Mucosa of rectum (tissue), 2 donors: ENCODE results near the gene PRDM2.

Experiments used
- H3K27ac ChIP-seq, 2 donors: one replicate each; pipeline ENCODE4 v1.7.0; 2013; ENCODE audit warnings: inconsistent platforms in 2 of 2, low read depth in 2 of 2, low read length in 2 of 2
- H3K27me3 ChIP-seq, 2 donors: one replicate each; pipeline ENCODE4 v1.7.0; 2013; ENCODE audit warnings: low read length in 2 of 2; ENCODE audit not compliant: control insufficient read depth in 2 of 2, insufficient read depth in 2 of 2
- H3K36me3 ChIP-seq, 2 donors: one replicate each; pipeline ENCODE4 v1.7.0; 2013; ENCODE audit warnings: low read length in 2 of 2; ENCODE audit not compliant: control insufficient read depth in 2 of 2, insufficient read depth in 2 of 2
- H3K4me1 ChIP-seq, 2 donors: one replicate each; pipeline ENCODE4 v1.7.0; 2013; ENCODE audit warnings: low read length in 2 of 2, mild to moderate bottlenecking in 1 of 2; ENCODE audit not compliant: control insufficient read depth in 2 of 2, insufficient read depth in 2 of 2
- H3K4me3 ChIP-seq, 2 donors: one replicate each; pipeline ENCODE4 v1.7.0; 2013; ENCODE audit warnings: low read length in 2 of 2
- H3K9ac ChIP-seq, 2 donors: one replicate each; pipeline ENCODE4 v1.7.0; 2013; ENCODE audit warnings: low read length in 2 of 2, low read depth in 1 of 2, mild to moderate bottlenecking in 1 of 2
- H3K9me3 ChIP-seq, 2 donors: one replicate each; pipeline ENCODE4 v1.7.0; 2013; ENCODE audit warnings: low read length in 2 of 2; ENCODE audit not compliant: control insufficient read depth in 2 of 2
- donor health status: healthy.
- donor health status: Normal muscosa, but diverticular disease.

Gene PRDM2

DNA sequence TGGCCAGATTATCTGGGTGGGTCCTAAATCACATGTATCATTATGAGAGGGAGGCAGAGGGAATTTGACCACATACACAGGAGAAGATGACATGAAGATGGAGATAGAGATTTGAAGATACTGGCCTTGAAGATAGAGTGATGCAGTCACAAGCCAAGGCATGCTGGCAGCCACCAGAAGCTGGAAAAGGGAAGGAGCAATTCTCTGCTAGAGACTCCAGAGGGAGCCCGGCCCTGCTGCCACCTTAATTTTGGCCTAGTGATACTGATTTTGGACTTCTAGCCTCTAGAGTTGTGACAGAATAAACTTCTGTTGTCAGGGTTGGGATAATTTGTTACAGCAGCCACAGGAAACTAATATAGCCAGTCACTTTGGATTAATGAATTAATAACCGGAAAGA lies 2.2 kb upstream of the PRDM2 start:
- H3K9ac ChIP-seq = no peak overlapping the region
- peaks cover 2 to 4% of the 10 kb centered on the region in 2 donors for H3K27me3 ChIP-seq
- no peaks in the 10 kb centered on the region for H3K9me3 ChIP-seq
- H3K4me3 ChIP-seq = no peak overlapping the region
- no peak overlapping the region for H3K27ac ChIP-seq
- no peaks in the 10 kb centered on the region for H3K36me3 ChIP-seq
- H3K4me1 ChIP-seq = peaks cover 0 to 5% of the 10 kb centered on the region in 2 donors

DNA sequence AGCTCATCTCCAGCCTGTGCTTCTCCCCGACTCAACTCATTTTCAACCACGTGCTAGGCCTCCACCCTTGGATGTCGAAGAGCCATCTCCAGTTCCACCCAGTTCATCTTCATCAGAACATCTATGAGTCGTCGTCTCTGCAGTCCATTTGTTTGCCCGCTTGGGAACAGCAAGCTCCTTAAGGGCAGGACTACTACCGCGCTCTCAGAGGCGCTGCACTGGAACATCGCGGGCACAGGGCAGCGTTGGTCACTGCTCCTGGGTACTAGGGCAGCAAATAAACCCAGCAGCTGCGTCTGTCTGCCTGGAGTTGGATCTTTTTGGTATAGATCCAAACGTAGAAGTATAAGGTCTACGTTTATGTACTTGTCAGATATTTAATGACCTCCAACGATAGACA lies 478 bp upstream of the PRDM2 start:
- Histone ChIP-seq H3K36me3 (no peaks in the 10 kb centered on the region), H3K4me1 (peaks cover 0 to 5% of the 10 kb centered on the region in 2 donors)

GRCh38 chr1:13700521-13701270 lies 708 bp downstream of the PRDM2 start:
- peak overlapping the region; percentile 76 to 78 for H3K9ac ChIP-seq
- H3K4me3 ChIP-seq = peak overlapping the region; percentile 73 to 86
- peak overlapping the region; percentile 50 to 89 for H3K27ac ChIP-seq
- no peaks in the 10 kb centered on the region for H3K36me3 ChIP-seq
- H3K4me1 ChIP-seq = peaks cover 0 to 5% of the 10 kb centered on the region in 2 donors
- no peaks in the 10 kb centered on the region for H3K9me3 ChIP-seq
- H3K27me3 ChIP-seq = peaks cover 0 to 2% of the 10 kb centered on the region in 2 donors

More for the DNA sequence above, 478 bp upstream of the PRDM2 start:
- H3K9me3 ChIP-seq = no peaks in the 10 kb centered on the region
- H3K4me3 ChIP-seq = peak overlapping the region; percentile 73 to 89
- peak overlapping the region; percentile 79 to 89 for H3K27ac ChIP-seq
- H3K27me3 ChIP-seq = peaks cover 0 to 2% of the 10 kb centered on the region in 2 donors
- H3K9ac ChIP-seq = peak overlapping the region; percentile 78 to 82

GRCh38 chr1:13701271-13701640 lies 1.3 kb downstream of the PRDM2 start:
- Histone ChIP-seq H3K27me3 (no peaks in the 10 kb centered on the region), H3K36me3 (no peaks in the 10 kb centered on the region), H3K9me3 (no peaks in the 10 kb centered on the region), H3K27ac (peak overlapping the region; percentile 50 to 89), H3K4me3 (peak overlapping the region; percentile 73 to 86), H3K9ac (peak overlapping the region; percentile 76 to 78), H3K4me1 (peaks cover 4 to 5% of the 10 kb centered on the region in 2 donors)

- Histone ChIP-seq H3K27ac (peak overlapping the region; percentile 6 to 39), H3K36me3 (no peaks in the 10 kb centered on the region), H3K27me3 (no peaks in the 10 kb centered on the region), H3K9me3 (no peaks in the 10 kb centered on the region), H3K4me3 (no peak overlapping the region), H3K9ac (no peak overlapping the region), H3K4me1 (peaks cover 5 to 7% of the 10 kb centered on the region in 2 donors)
Observed at GRCh38 chr1:13702425-13703127, 2.6 kb downstream of the PRDM2 start.

DNA sequence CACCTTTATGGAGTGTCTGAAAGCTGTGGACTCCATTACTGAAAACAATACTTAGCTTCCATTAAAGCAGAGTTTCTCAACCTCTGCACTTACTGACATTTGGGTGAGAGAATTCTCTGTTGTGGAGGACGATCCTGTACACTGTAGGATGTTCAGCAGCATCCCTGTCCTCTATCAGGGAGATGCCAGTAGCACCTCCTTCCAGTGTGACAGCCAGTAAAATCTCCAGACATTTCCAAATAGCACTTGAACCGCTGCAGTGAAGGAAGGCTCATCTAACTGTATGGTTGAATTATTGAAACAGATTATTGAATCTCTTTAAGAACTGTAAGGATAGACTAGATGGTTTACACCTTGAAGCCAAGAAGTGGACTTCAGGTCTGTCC lies 3.1 kb downstream of the PRDM2 start:
- Histone ChIP-seq H3K9ac (no peak overlapping the region), H3K27ac (no peak overlapping the region), H3K36me3 (no peaks in the 10 kb centered on the region), H3K4me3 (no peak overlapping the region), H3K4me1 (peaks cover 8% of the 10 kb centered on the region in 2 donors), H3K9me3 (no peaks in the 10 kb centered on the region), H3K27me3 (no peaks in the 10 kb centered on the region)

DNA sequence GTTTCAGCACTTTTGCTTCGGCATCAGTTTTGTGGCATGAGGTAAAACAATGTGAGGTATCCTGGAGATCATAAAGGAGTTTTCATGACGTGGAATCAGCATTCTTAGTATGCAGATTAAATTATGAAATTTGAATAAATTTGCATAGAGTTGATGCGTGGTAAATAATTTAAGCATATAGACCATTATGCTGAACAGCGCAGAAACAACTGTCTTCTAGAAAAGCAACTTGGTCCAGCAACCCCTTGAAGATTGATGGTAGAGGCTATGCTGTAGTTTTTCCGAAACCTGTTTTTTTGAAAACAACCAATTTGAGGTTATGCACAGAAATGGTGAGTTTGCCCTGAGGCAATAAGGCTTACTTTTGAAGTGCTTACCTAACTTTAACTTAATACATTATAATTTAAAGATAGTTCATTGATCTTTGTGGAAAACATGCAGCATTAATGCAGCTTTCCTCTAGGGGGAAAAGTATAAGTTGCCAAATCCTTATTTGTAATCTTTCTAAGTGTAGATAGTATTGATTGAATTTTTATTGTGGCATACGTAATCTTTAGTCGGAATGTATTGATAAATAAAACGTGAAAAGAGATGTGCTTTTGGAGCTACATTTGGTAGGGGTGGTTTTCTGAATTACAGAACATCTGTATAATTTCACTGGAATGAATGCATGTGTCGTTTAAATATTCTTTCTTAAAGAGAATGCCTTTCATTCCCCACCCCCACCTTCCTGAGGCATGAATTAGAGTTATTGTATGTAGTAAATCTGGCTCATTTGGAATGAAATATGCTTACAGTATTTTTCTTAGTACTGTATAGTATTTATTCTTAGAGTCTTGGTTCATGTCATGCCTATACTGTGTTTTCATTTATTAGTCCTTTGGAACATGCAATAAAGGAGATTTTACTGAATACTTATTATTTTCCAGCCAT lies 3.8 kb downstream of the PRDM2 start:
- no peak overlapping the region for H3K4me3 ChIP-seq
- peaks cover 10 to 13% of the 10 kb centered on the region in 2 donors for H3K4me1 ChIP-seq
- H3K27ac ChIP-seq = no peak overlapping the region
- H3K36me3 ChIP-seq = no peaks in the 10 kb centered on the region
- H3K27me3 ChIP-seq = no peaks in the 10 kb centered on the region
- H3K9ac ChIP-seq = no peak overlapping the region
- no peaks in the 10 kb centered on the region for H3K9me3 ChIP-seq

GRCh38 chr1:13706046-13706445 lies 6.1 kb downstream of the PRDM2 start:
- Histone ChIP-seq H3K27ac (no peak overlapping the region), H3K4me1 (peaks cover 7 to 17% of the 10 kb centered on the region in 2 donors)

DNA sequence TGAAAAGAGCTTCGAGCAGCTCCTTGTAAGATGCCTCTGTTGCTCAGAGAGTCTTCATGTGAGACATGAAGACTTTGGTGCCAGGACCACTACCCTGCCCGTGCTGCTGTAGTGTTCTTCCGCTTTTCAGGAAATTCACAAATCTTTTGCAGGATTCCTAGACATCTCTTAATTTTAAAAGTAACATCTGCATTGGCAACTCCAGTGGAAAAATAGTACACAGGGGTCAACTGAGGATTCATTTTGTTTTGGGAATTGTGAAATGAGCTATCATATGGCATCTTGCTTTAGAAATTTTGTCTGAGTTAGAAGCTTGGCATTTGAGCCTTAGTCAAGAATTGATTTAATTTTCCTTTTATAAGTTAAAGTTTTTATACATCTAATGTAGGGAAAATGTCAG lies 7.2 kb downstream of the PRDM2 start:
- no peaks in the 10 kb centered on the region for H3K9me3 ChIP-seq
- no peaks in the 10 kb centered on the region for H3K27me3 ChIP-seq
- H3K27ac ChIP-seq = no peak overlapping the region
- no peaks in the 10 kb centered on the region for H3K36me3 ChIP-seq
- H3K9ac ChIP-seq = no peak overlapping the region
- no peak overlapping the region for H3K4me3 ChIP-seq
- peaks cover 7 to 17% of the 10 kb centered on the region in 2 donors for H3K4me1 ChIP-seq

More at GRCh38 chr1:13706046-13706445, 6.1 kb downstream of the PRDM2 start:
- Histone ChIP-seq H3K36me3 (no peaks in the 10 kb centered on the region), H3K9ac (no peak overlapping the region), H3K27me3 (no peaks in the 10 kb centered on the region), H3K4me3 (no peak overlapping the region), H3K9me3 (no peaks in the 10 kb centered on the region)
